Breast epithelium (tissue), 4 donors: Measurements from ENCODE around the gene MAP7D3. TPM values are rescaled to one million over a fixed set of nuclear protein-coding genes. Genes with fewer than 3 reads are reported as not detected.
A peak's percentile ranks its signal among the peaks of the same experiment; 100 is the strongest.

Experiments used
- DNase-seq, 2 donors: peaks; one replicate each; pipeline ENCODE4 v3.0.0-alpha.2; 2019; ENCODE audit warnings: low spot score in 2 of 2
- H3K27ac ChIP-seq, 2 donors: fragments of 200-600 bp; sonication (generic) in 1 of 2; one replicate each; pipeline ENCODE4 v1.5.1; 2016 to 2019; ENCODE audit warnings: mild to moderate bottlenecking in 1 of 2
- H3K27me3 ChIP-seq, 2 donors: fragments of 200-600 bp; sonication (generic) in 1 of 2; one replicate each; pipeline versions ENCODE4 v1.5.1 to v1.6.0; 2017 to 2019; ENCODE audit warnings: control low read depth in 1 of 2, mild to moderate bottlenecking in 1 of 2
- H3K36me3 ChIP-seq: fragments of 200-600 bp; one replicate; pipeline ENCODE4 v1.5.1; 2019
- H3K4me1 ChIP-seq, 2 donors: fragments of 200-600 bp; sonication (generic); one replicate each; pipeline ENCODE4 v1.5.1; 2016 to 2019; ENCODE audit warnings: control low read depth in 1 of 2
- H3K4me3 ChIP-seq, 3 donors: fragments of 200-600 bp; sonication (generic); 1 replicate in 2 of 3; 2 replicates in 1 of 3; pipeline ENCODE4 v1.5.1; 2016 to 2019; ENCODE audit warnings: mild to moderate bottlenecking in 3 of 3, moderate library complexity in 2 of 3
- H3K9me3 ChIP-seq, 2 donors: fragments of 200-600 bp; sonication (generic) in 1 of 2; one replicate each; pipeline ENCODE4 v1.5.1; 2016 to 2019; ENCODE audit warnings: control low read depth in 1 of 2
- CTCF ChIP-seq, 3 donors: fragments of 450-650 bp; IDR thresholded peaks; one replicate each; pipeline ENCODE4 v1.5.1; 2016 to 2017; ENCODE audit warnings: antibody characterized with exemption in 3 of 3, mild to moderate bottlenecking in 3 of 3, moderate library complexity in 3 of 3
- POLR2A ChIP-seq: fragments of 450-650 bp; IDR thresholded peaks from one replicate; pipeline ENCODE4 v1.6.1; 2016; ENCODE audit warnings: antibody characterized with exemption, mild to moderate bottlenecking, moderate library complexity
- POLR2AphosphoS5 ChIP-seq, 3 donors: sonication (generic); formaldehyde crosslinking; IDR thresholded peaks; one replicate each; pipeline ENCODE4 v1.6.1; 2017; ENCODE audit warnings: antibody characterized with exemption in 3 of 3
- intact Hi-C: fragments of 100-400 bp; cut with DNase I; formaldehyde crosslinking; loops from one replicate; pipeline ENCODE4 v1.15.1; 2023; ENCODE audit warnings: low total_unique reads
- total RNA-seq, 3 donors: library from RNA; depleted of rRNA; stranded (reverse); fragments of >200 nt; gene quantifications; one replicate each; pipeline ENCODE4 v1.1.0, GENCODE V29; 2016

Gene MAP7D3
- total RNA-seq, 3 donors from 2014 or later: 10.5 to 48.5 (median 19.3) TPM

- H3K36me3 ChIP-seq: no peaks in the 10 kb centered on the region
- no peak overlapping the region for H3K27ac ChIP-seq
- H3K27me3 ChIP-seq: peaks cover 0 to 71% of the 10 kb centered on the region in 2 donors
- DNase-seq: no peak
- TF ChIP-seq CTCF (IDR thresholded peaks at IDR 0.05): no peak
- TF ChIP-seq POLR2A: no peak
- no peak for TF ChIP-seq POLR2AphosphoS5 (IDR thresholded peaks at IDR 0.05)
- intact Hi-C loops: no loop called here
- H3K9me3 ChIP-seq: no peaks in the 10 kb centered on the region
- H3K4me1 ChIP-seq: no peaks in the 10 kb centered on the region
- no peak overlapping the region for H3K4me3 ChIP-seq
Observed at GRCh38 chrX:136210806-136211205, 40.4 kb downstream of the MAP7D3 start.

GRCh38 chrX:136210243-136210642 lies 41.0 kb downstream of the MAP7D3 start:
- H3K4me1 ChIP-seq: no peaks in the 10 kb centered on the region
- no peaks in the 10 kb centered on the region for H3K9me3 ChIP-seq
- H3K27me3 ChIP-seq: peaks cover 0 to 76% of the 10 kb centered on the region in 2 donors
- H3K36me3 ChIP-seq: no peaks in the 10 kb centered on the region
- DNase-seq: no peak
- TF ChIP-seq POLR2A: no peak
- no peak for TF ChIP-seq POLR2AphosphoS5 (IDR thresholded peaks at IDR 0.05)
- no peak for TF ChIP-seq CTCF (IDR thresholded peaks at IDR 0.05)
- no peak overlapping the region for H3K27ac ChIP-seq
- intact Hi-C loops: no loop called here
- H3K4me3 ChIP-seq: no peak overlapping the region

GRCh38 chrX:136209751-136210150 lies 41.4 kb downstream of the MAP7D3 start:
- intact Hi-C loops: no loop called here
- H3K4me3 ChIP-seq: no peak overlapping the region
- no peak for DNase-seq
- H3K9me3 ChIP-seq: no peaks in the 10 kb centered on the region
- no peaks in the 10 kb centered on the region for H3K36me3 ChIP-seq
- H3K27ac ChIP-seq: peak overlapping the region in 1 of 2 donors; percentile 55
- H3K27me3 ChIP-seq: peaks cover 0 to 73% of the 10 kb centered on the region in 2 donors
- no peaks in the 10 kb centered on the region for H3K4me1 ChIP-seq
- TF ChIP-seq CTCF (IDR thresholded peaks at IDR 0.05): no peak
- no peak for TF ChIP-seq POLR2A
- TF ChIP-seq POLR2AphosphoS5 (IDR thresholded peaks at IDR 0.05): no peak

- Histone ChIP-seq H3K4me3 (peak overlapping the region in 1 of 3 donors; percentile 38), H3K36me3 (no peaks in the 10 kb centered on the region), H3K27ac (peak overlapping the region; percentile 35 to 55), H3K9me3 (no peaks in the 10 kb centered on the region), H3K4me1 (no peaks in the 10 kb centered on the region), H3K27me3 (peaks cover 0 to 76% of the 10 kb centered on the region in 2 donors)
- intact Hi-C loops: no loop called here
- TF ChIP-seq POLR2A: no peak
- TF ChIP-seq POLR2AphosphoS5 (IDR thresholded peaks at IDR 0.05): peak in 1 of 3 donors; percentile 23
- TF ChIP-seq CTCF (IDR thresholded peaks at IDR 0.05): peak in 2 of 3 donors; percentile 35 to 41
- no peak for DNase-seq
Observed at GRCh38 chrX:136209016-136209738, 42.0 kb downstream of the MAP7D3 start.

- peak overlapping the region in 1 of 3 donors; percentile 38 for H3K4me3 ChIP-seq
- no peaks in the 10 kb centered on the region for H3K4me1 ChIP-seq
- H3K27ac ChIP-seq: no peak overlapping the region
- intact Hi-C loops: no loop called here
- H3K9me3 ChIP-seq: no peaks in the 10 kb centered on the region
- no peak for DNase-seq
- no peaks in the 10 kb centered on the region for H3K36me3 ChIP-seq
- TF ChIP-seq CTCF (IDR thresholded peaks at IDR 0.05) (no peak), POLR2A (no peak), POLR2AphosphoS5 (IDR thresholded peaks at IDR 0.05) (no peak)
- peaks cover 0 to 66% of the 10 kb centered on the region in 2 donors for H3K27me3 ChIP-seq
Observed at GRCh38 chrX:136207546-136207945, 43.7 kb downstream of the MAP7D3 start.
